GM23248 (cell line): Measurements from ENCODE around the gene LATS2. TPM values are rescaled to one million over a fixed set of nuclear protein-coding genes. Genes with fewer than 3 reads are reported as not detected.
A peak's percentile ranks its signal among the peaks of the same experiment; 100 is the strongest.

Source experiments
- DNase-seq: peaks from one replicate; pipeline ENCODE4 v3.0.0-alpha.2; 2015
- H2AFZ ChIP-seq: fragments of 200-600 bp; sonication (generic); 2 replicates; pipeline ENCODE4 v1.6.1; 2016; ENCODE audit warnings: antibody characterized with exemption
- H3F3A ChIP-seq: fragments of 200-600 bp; sonication (generic); 2 replicates; pipeline ENCODE4 v1.6.1; 2016; ENCODE audit warnings: mild to moderate bottlenecking, antibody characterized with exemption, mixed run types; ENCODE audit not compliant: insufficient read depth
- H3K27ac ChIP-seq: fragments of 200-600 bp; sonication (generic); 2 replicates; pipeline ENCODE4 v1.5.1; 2016; ENCODE audit warnings: mild to moderate bottlenecking
- H3K27me3 ChIP-seq: fragments of 200-600 bp; sonication (generic); replicated peaks from 2 replicates; pipeline ENCODE4 v1.6.1; 2016; ENCODE audit warnings: mild to moderate bottlenecking; ENCODE audit not compliant: insufficient read depth
- H3K36me3 ChIP-seq: fragments of 200-600 bp; sonication (generic); 2 replicates; pipeline ENCODE4 v1.6.1; 2016; ENCODE audit warnings: low read depth, mild to moderate bottlenecking
- H3K4me1 ChIP-seq: fragments of 200-600 bp; sonication (generic); 2 replicates; pipeline ENCODE4 v1.6.1; 2016; ENCODE audit warnings: mild to moderate bottlenecking; ENCODE audit not compliant: insufficient read depth
- H3K4me2 ChIP-seq: fragments of 200-600 bp; sonication (generic); one replicate; pipeline ENCODE4 v1.6.1; 2016; ENCODE audit warnings: mild to moderate bottlenecking; ENCODE audit not compliant: unreplicated experiment
- H3K4me3 ChIP-seq: fragments of 200-600 bp; sonication (generic); 2 replicates; pipeline ENCODE4 v1.5.1; 2016; ENCODE audit warnings: mild to moderate bottlenecking
- H3K79me2 ChIP-seq: fragments of 200-600 bp; sonication (generic); 2 replicates; pipeline ENCODE4 v1.6.1; 2016; ENCODE audit warnings: mild to moderate bottlenecking; ENCODE audit not compliant: insufficient read depth
- H3K9ac ChIP-seq: fragments of 200-600 bp; sonication (generic); 2 replicates; pipeline ENCODE4 v1.6.1; 2016; ENCODE audit warnings: mild to moderate bottlenecking
- H3K9me2 ChIP-seq: fragments of 200-600 bp; sonication (generic); 2 replicates; pipeline ENCODE4 v1.6.1; 2016; ENCODE audit warnings: mixed run types, mild to moderate bottlenecking, moderate library complexity; ENCODE audit not compliant: insufficient read depth
- H3K9me3 ChIP-seq: fragments of 200-600 bp; sonication (generic); one replicate; pipeline ENCODE4 v1.6.1; 2017; ENCODE audit warnings: low read depth
- H4K20me1 ChIP-seq: fragments of 200-600 bp; sonication (generic); 2 replicates; pipeline ENCODE4 v1.6.0; 2016; ENCODE audit not compliant: insufficient read depth
- EZH2 ChIP-seq: fragments of 200-600 bp; sonication (generic); IDR thresholded peaks from 2 replicates; pipeline ENCODE4 v1.6.1; 2018; ENCODE audit warnings: antibody characterized with exemption, mild to moderate bottlenecking; ENCODE audit not compliant: insufficient read depth, poor library complexity, severe bottlenecking
- EZH2phosphoT487 ChIP-seq: fragments of 200-600 bp; sonication (generic); IDR thresholded peaks from 2 replicates; pipeline ENCODE4 v1.6.1; 2018; ENCODE audit warnings: antibody characterized with exemption, moderate library complexity, mild to moderate bottlenecking, low read depth; ENCODE audit not compliant: insufficient read depth
- WGBS, 2 experiments: methylation state at CpG; one replicate each; pipeline ENCODE4 v1.1.6; 2015 to 2017; ENCODE audit warnings: low lambda C conversion rate in 2 of 2, low coverage in 1 of 2; ENCODE audit errors: missing lambda C conversion rate in 2 of 2; 5-methylcytosine and 5-hydroxymethylcytosine counted together
- in situ Hi-C: fragments of 300-500 bp; cut with MboI; formaldehyde crosslinking; loops from 2 replicates; pipeline ENCODE4 v1.15.0; 2020
- polyA plus RNA-seq: library from polyadenylated mRNA; unstranded; fragments of >200 nt; fragmentation: Nextera tagmentation; extraction: Ambion mirVana; gene quantifications from 2 replicates; pipeline ENCODE4 v1.2.1, GENCODE V29; 2016
- small RNA-seq: library from RNA; depleted of rRNA; stranded (forward); fragments of <200 nt; gene quantifications from one replicate; pipeline ENCODE3, GENCODE V24; 2014; ENCODE audit warnings: low read depth, low replicate concordance
- total RNA-seq: library from RNA; depleted of rRNA; stranded (reverse); fragments of >200 nt; shearing (Covaris generic); gene quantifications from 2 replicates; pipeline ENCODE4 v1.2.3, GENCODE V29; 2014; rRNA removed

The LATS2 gene
- total and polyA plus RNA-seq, 2 experiments from 2014 or later: 11.8 to 23.0 TPM

GRCh38 chr13:20924758-20925394, 136.5 kb downstream of the LATS2 start:
- in situ Hi-C loops: loop anchor here (10.0 kb wide), 1 partner anchor 430 kb away; no protein-coding TSS in a partner anchor
- TF ChIP-seq EZH2 (no peak), EZH2phosphoT487 (no peak)
- Histone ChIP-seq H3K27me3 (no peaks in the 10 kb centered on the region), H3K79me2 (no peaks in the 10 kb centered on the region), H3K9me2 (no peaks in the 10 kb centered on the region), H3K9me3 (no peaks in the 10 kb centered on the region), H3K27ac (no peak overlapping the region), H3K36me3 (no peaks in the 10 kb centered on the region), H3F3A (no peaks in the 10 kb centered on the region), H2AFZ (no peak overlapping the region), H3K4me2 (no peak overlapping the region), H3K9ac (no peak overlapping the region), H4K20me1 (no peaks in the 10 kb centered on the region), H3K4me1 (no peaks in the 10 kb centered on the region), H3K4me3 (no peak overlapping the region)
- 33 to 34% methylated on average over 3 of the region's 3 CpGs for WGBS, 2 experiments
- peak; percentile 82 for DNase-seq

DNA sequence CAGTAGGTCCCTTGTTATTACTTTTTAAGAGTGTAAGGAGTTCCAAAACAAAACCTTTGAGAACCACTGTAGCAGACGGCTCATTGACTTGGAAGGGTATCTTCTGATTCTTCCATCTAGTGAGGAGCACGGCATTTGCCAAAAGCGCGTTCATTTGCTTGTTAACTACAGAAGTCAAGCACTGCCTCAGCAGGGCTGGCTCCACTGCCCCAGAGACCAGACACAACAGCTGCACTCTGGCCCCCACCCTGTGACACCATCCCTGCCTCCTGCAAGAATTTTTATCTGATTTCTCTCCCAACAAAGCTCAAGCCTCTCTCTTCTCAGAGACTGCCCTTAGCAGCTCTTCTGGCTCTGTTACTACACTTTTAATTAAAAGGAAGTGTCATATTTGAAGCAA, 138.1 kb downstream of the LATS2 start:
- no peaks in the 10 kb centered on the region for H3K9me2 ChIP-seq
- no peak for DNase-seq
- 55 to 58% methylated on average over 4 of the region's 4 CpGs for WGBS, 2 experiments

More for the DNA sequence above, 138.1 kb downstream of the LATS2 start:
- Histone ChIP-seq H3K79me2 (no peaks in the 10 kb centered on the region), H3K4me1 (no peaks in the 10 kb centered on the region), H4K20me1 (no peaks in the 10 kb centered on the region), H3K4me2 (no peak overlapping the region), H3K27ac (no peak overlapping the region), H3K9ac (no peak overlapping the region), H3K4me3 (no peak overlapping the region), H2AFZ (no peak overlapping the region), H3K36me3 (no peaks in the 10 kb centered on the region), H3K27me3 (no peaks in the 10 kb centered on the region), H3F3A (no peaks in the 10 kb centered on the region), H3K9me3 (no peaks in the 10 kb centered on the region)
- no peak for TF ChIP-seq EZH2
- TF ChIP-seq EZH2phosphoT487: no peak
- in situ Hi-C loops: loop anchor here (10.0 kb wide), 1 partner anchor 428 kb away; no protein-coding TSS in a partner anchor

Small RNA genes lying within 50 kb of the gene (small RNA-seq; reads per million reads assigned to genes)
- gene PPIAP27 (not detected), gene RNU4-9P (not detected)

Other genes with a start within 250 kb of the LATS2 start
- gene XPO4, start 158.8 kb downstream of the LATS2 start, total RNA-seq: 13.8 and 15.0 TPM in 2 replicates
- 4.3 and 4.9 TPM in 2 replicates for gene XPO4, start 158.8 kb downstream of the LATS2 start, polyA plus RNA-seq
- 51.7 and 56.0 TPM in 2 replicates for gene SAP18, start 78.5 kb upstream of the LATS2 start, total RNA-seq
- 487 TPM in 2 replicates for gene SAP18, start 78.5 kb upstream of the LATS2 start, polyA plus RNA-seq
- 7.8 and 8.6 TPM in 2 replicates for gene SKA3, start 115.0 kb upstream of the LATS2 start, total RNA-seq
- 11.2 and 14.3 TPM in 2 replicates for gene SKA3, start 115.0 kb upstream of the LATS2 start, polyA plus RNA-seq
- 18.8 and 20.5 TPM in 2 replicates for gene MRPL57, start 115.1 kb upstream of the LATS2 start, total RNA-seq
- gene MRPL57, start 115.1 kb upstream of the LATS2 start, polyA plus RNA-seq: 42.8 and 43.4 TPM in 2 replicates